H1 (cell line): ENCODE results near the gene OVOL3. TPM values are rescaled to one million over a fixed set of nuclear protein-coding genes. Genes with fewer than 3 reads are reported as not detected.

ENCODE experiments used
- ASH2L ChIP-seq: fragments of 200-600, 300-600 bp; sonication (generic); IDR thresholded peaks from one replicate; pipeline ENCODE4 v1.7.1; 2017; ENCODE audit warnings: low read length
- BCL11A ChIP-seq, 2 experiments: IDR thresholded peaks; one replicate each; pipeline ENCODE4 v1.6.1; 2011; ENCODE audit warnings: low read depth in 2 of 2, low read length in 2 of 2, mild to moderate bottlenecking in 2 of 2
- CBX5 ChIP-seq: fragments of 300-800, 300-1000 bp; sonication (generic); IDR thresholded peaks from 2 replicates; pipeline ENCODE4 v1.7.1; 2016; ENCODE audit warnings: antibody characterized with exemption, low read length, low read depth
- CHD1 ChIP-seq: IDR thresholded peaks from 2 replicates; pipeline ENCODE4 v1.6.1; 2012; ENCODE audit warnings: low read depth, low read length, improper control_type of control experiment
- CREB1 ChIP-seq: IDR thresholded peaks from 2 replicates; pipeline ENCODE4 v1.6.1; 2012; ENCODE audit warnings: inconsistent platforms
- CTCF ChIP-seq, 3 experiments: IDR thresholded peaks; 1 replicate in 2 of 3; 2 replicates in 1 of 3; pipeline versions ENCODE4 v1.5.1 to v1.6.1; 2011; ENCODE audit warnings: low read length in 3 of 3, mild to moderate bottlenecking in 3 of 3, inconsistent platforms in 2 of 3, low read depth in 1 of 3, moderate library complexity in 1 of 3; ENCODE audit not compliant: insufficient read depth in 1 of 3; ENCODE audit errors: control extremely low read depth in 1 of 3
- FOSL1 ChIP-seq: IDR thresholded peaks from 2 replicates; pipeline ENCODE4 v1.6.1; 2011; ENCODE audit warnings: mild to moderate bottlenecking, low read depth, low read length, moderate library complexity; ENCODE audit not compliant: insufficient read depth
- GTF2F1 ChIP-seq: IDR thresholded peaks from 2 replicates; pipeline ENCODE4 v1.6.1; 2012; ENCODE audit warnings: low read depth, low read length, improper control_type of control experiment, borderline replicate concordance
- HDAC6 ChIP-seq: IDR thresholded peaks from one replicate; pipeline ENCODE4 v1.7.1; 2012; ENCODE audit warnings: low read depth, mild to moderate bottlenecking, inconsistent platforms, low read length, moderate library complexity
- KDM4A ChIP-seq: IDR thresholded peaks from one replicate; pipeline ENCODE4 v1.7.1; 2012; ENCODE audit warnings: low read depth, mild to moderate bottlenecking, moderate library complexity, low read length, inconsistent platforms; ENCODE audit not compliant: severe bottlenecking
- KDM5A ChIP-seq: fragments of 200-600 bp; IDR thresholded peaks from 2 replicates; pipeline ENCODE4 v1.7.1; 2012; ENCODE audit warnings: mild to moderate bottlenecking, low read length, inconsistent platforms, mixed read lengths
- MAX ChIP-seq: IDR thresholded peaks from 2 replicates; pipeline ENCODE4 v1.6.1; 2012; ENCODE audit warnings: inconsistent platforms
- NRF1 ChIP-seq: IDR thresholded peaks from 2 replicates; pipeline ENCODE4 v1.6.1; 2011; ENCODE audit warnings: mild to moderate bottlenecking, low read depth, low read length, improper control_type of control experiment
- POLR2AphosphoS5 ChIP-seq: IDR thresholded peaks from 2 replicates; pipeline ENCODE4 v1.6.1; 2011; ENCODE audit warnings: low read depth, low read length
- RAD21 ChIP-seq, 2 experiments: IDR thresholded peaks in 1 of 2; conservative IDR thresholded peaks in 1 of 2; 2 replicates each; pipeline ENCODE4 v1.6.1; 2011; ENCODE audit warnings: low read depth in 2 of 2, low read length in 2 of 2, improper control_type of control experiment in 1 of 2, inconsistent platforms in 1 of 2, mild to moderate bottlenecking in 1 of 2, moderate library complexity in 1 of 2
- SIN3A ChIP-seq, 2 experiments: IDR thresholded peaks in 1 of 2; conservative IDR thresholded peaks in 1 of 2; 2 replicates each; pipeline ENCODE4 v1.6.1; 2011 to 2012; ENCODE audit warnings: low read length in 2 of 2, improper control_type of control experiment in 1 of 2, low read depth in 1 of 2, mild to moderate bottlenecking in 1 of 2
- SP2 ChIP-seq: IDR thresholded peaks from 2 replicates; pipeline ENCODE4 v1.6.1; 2012; ENCODE audit warnings: mild to moderate bottlenecking, low read length, inconsistent platforms
- SP4 ChIP-seq: IDR thresholded peaks from 2 replicates; pipeline ENCODE4 v1.6.1; 2012; ENCODE audit warnings: low read length, inconsistent platforms
- SRF ChIP-seq: IDR thresholded peaks from 2 replicates; pipeline ENCODE4 v1.6.1; 2011; ENCODE audit warnings: mild to moderate bottlenecking, low read depth, low read length, moderate library complexity
- TAF1 ChIP-seq: IDR thresholded peaks from 2 replicates; pipeline ENCODE4 v1.6.1; 2011; ENCODE audit warnings: mild to moderate bottlenecking, low read depth, low read length
- TAF7 ChIP-seq: optimal IDR thresholded peaks from 2 replicates; pipeline ENCODE3; 2011; ENCODE audit warnings: low read depth, mild to moderate bottlenecking, inconsistent platforms, low read length, moderate library complexity, borderline replicate concordance
- polyA plus RNA-seq, 7 experiments: library from polyadenylated mRNA; depleted of rRNA in 3 of 7; stranded (reverse) in 5 of 7; unstranded in 2 of 7; fragments of >200 nt in 5 of 7; fragments of 200-250 nt in 2 of 7; gene quantifications; 1 replicate in 5 of 7; 2 replicates in 1 of 7; 4 replicates in 1 of 7; pipeline versions ENCODE4 v1.2.1 to v1.2.3, GENCODE V29; 2011 to 2013; ENCODE audit warnings: missing spikeins in 2 of 7, mixed read lengths in 2 of 7
- total RNA-seq: library from RNA; stranded (reverse); fragmentation: NEBNext Ultra II Directional; extraction: Animal tissue kit (Norgen Biotek cat#: 25700); gene quantifications from 2 replicates; pipeline ENCODE4 v1.2.1, GENCODE V29; 2021

OVOL3 gene
- total and polyA plus RNA-seq, 2 of the 8 experiments (the other 6 are each of a cell fraction or from before 2014, with no cell fraction given) = 0.45 TPM; not detected in 1

DNA sequence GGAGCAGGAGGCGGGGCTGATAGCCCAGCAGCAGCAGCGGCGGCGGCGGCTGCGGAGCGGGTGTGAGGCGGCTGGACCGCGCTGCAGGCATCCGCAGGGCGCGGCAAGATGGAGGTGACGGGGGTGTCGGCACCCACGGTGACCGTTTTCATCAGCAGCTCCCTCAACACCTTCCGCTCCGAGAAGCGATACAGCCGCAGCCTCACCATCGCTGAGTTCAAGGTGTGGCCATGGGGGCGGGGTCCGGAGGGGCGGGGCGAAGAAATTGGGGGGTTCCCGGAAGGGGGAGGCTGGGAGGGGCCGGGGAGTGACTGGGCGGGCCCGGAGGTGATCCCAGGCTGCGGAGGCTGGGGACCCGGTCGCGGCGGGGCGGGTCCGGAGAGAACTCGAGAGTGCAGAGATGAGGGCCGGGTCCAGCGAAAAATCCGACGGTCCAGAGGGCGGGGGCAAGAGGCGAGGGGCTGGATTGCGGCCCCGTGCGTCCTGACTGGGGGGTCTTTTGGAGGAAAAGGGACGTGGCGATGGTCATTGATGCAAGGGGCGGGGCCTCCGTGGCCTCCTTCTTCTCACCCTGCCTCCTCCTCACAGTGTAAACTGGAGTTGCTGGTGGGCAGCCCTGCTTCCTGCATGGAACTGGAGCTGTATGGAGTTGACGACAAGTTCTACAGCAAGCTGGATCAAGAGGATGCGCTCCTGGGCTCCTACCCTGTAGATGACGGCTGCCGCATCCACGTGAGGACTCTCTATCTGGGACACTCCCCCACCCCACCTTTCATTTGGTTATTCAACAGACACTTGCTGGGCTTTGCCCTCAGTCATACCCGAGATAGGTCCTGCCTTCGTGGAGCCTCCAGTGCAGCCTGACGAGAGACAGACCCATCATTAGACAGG is 4.8 kb downstream of the OVOL3 start, which contains the start of gene TBCB (continued):
- TF ChIP-seq TAF1 (peak; percentile 31; the same call in 1 of the 2 replicates), MAX (peak; percentile 39; the same call in 1 of the 2 replicates), CBX5 (no peak), KDM4A (peak; percentile 50), RAD21 (IDR thresholded peaks at IDR 0.05 in 1 of 2, conservative IDR thresholded peaks at IDR 0.05 in 1 of 2; ENCODE audit: low read depth in 2 of 2, low read length in 2 of 2) (no peak), NRF1 (no peak), TAF7 (peak; percentile 35), CTCF (IDR thresholded peaks at IDR 0.05; ENCODE audit: control extremely low read depth in 1 of 3, insufficient read depth in 1 of 3, low read depth in 1 of 3, low read length in 3 of 3) (no peak), CREB1 (peak; percentile 37; the same call in 1 of the 2 replicates), SRF (no peak), GTF2F1 (no peak), KDM5A (no peak), POLR2AphosphoS5 (no peak; the same call in 1 of the 2 replicates), HDAC6 (no peak), SP2 (no peak), SP4 (no peak), CHD1 (no peak), BCL11A (IDR thresholded peaks at IDR 0.05; ENCODE audit: low read depth in 2 of 2, low read length in 2 of 2) (no peak), ASH2L (peak; percentile 8), FOSL1 (no peak), SIN3A (conservative IDR thresholded peaks at IDR 0.05 in 1 of 2, IDR thresholded peaks at IDR 0.05 in 1 of 2; ENCODE audit: low read depth in 1 of 2, low read length in 2 of 2) (0 out of 4 replicates have a peak, but pooled peaks of 1 of the 2 experiments have one; percentile 9)
